ENCODE results near the gene OR2V2.

OR2V2 gene

DNA sequence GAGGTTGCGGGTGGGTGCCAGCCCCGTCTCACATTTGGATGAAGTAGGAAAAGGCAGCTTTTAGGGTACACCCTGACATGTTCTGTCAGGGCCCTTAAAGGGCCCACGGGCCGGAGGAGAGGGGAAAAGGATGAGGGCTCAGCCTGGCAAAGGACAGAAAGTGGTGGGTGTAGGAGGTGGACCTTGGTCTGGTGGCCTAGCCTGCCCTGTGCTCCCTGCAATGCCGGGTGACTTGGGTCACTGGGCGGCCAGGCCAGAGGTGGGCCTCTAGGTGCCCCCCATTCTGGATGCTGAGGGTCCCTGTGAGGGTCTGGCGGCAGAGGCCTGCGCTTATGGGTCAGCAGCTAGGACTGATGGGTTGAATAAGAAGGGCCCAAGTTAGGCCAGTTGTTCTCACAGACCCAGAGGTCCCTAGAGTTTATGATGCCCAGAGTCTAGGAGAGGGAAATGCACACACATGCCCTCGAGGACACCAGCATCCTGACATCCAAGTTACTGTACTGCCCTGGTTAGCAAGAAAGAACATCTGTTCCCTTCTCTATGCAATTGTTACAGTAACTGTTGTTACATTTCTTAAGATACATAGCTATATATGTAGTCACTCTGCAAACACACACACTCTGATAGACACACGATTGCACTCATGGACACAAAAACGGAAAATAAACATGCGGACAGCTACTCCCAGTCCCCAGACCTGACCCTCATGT, 45.1 kb downstream of the OR2V2 start:
- DNase-seq = no peak

DNA sequence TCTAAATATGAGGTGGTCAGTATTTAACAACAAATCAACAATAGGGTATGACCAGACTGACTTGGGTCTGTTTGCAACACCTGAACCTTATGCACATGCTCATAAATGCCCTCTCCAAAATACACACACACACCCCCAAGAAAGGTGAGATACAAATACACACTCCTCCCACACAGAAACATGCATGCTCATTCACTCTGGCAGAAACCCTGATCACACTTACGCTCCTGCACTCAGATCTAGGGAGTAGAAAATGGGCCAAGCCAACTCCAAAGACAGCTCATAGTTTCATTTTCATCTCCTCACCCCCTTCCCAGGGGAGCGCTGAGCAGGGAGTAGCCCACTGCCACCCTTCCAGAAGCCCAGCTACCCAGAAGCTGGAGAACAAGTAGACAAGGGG, 46.3 kb downstream of the OR2V2 start:
- no peak for DNase-seq

DNA sequence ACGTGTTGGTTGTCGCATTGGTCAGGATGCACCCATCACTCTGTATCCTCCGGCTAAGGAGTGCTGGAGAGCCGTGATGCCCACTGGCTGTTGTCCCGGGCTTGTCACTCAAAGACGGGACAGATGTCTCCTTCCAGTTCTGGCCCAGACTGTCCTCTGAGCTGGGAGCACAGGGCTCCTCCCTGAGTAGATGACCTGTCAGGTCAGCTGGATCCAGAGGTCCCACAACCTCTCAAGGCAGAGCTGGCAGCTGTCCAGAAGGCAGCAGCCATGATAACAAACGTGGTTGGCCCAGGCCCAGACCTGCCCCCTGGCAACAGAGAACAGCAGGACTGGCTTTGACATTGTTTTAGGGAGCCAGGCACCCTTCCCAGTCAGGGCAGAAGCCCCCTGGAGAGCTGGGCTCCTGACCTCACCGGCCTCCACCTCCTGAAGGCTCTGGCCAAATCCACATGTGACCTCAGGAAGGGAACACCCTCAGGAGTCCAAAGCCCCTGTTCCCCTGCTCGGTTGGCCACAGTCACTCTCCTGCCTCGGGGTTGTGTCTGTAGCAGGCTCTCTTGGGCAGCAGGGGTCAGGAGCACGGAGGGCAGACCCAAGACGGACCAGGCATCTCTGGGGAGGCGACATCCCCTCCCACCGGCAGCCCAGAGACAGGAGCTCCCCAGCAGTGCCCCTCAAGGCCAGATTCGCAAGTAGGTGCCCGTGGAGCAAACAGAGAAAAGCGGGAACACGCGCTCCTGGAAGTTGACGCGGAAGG, 47.3 kb downstream of the OR2V2 start:
- DNase-seq = no peak

DNA sequence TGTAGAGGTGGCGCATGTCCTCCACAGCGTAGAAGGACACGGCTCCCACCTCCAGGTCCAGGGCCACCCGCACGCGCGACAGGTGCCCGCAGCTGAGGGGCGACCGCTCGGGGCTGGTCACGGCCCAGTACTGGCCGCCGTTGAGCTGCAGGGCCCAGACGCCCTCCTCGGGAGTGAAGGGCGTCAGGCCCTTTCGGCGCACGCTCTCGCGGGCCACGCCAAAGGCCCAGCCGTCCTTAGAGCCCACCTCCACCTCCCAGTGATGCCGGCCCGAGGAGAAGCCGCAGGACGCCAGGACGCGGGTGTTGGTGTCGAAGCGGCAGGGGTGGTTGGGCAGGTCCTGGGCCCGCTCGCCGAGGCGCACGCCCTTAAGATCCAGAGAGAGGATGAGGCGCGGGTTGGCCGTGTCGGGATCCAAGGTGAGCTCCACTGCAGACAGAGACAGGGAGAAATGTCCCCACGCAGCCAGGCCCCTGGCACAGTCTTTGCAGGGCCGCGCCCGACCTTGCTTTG, 47.9 kb downstream of the OR2V2 start:
- no peak for DNase-seq

DNA sequence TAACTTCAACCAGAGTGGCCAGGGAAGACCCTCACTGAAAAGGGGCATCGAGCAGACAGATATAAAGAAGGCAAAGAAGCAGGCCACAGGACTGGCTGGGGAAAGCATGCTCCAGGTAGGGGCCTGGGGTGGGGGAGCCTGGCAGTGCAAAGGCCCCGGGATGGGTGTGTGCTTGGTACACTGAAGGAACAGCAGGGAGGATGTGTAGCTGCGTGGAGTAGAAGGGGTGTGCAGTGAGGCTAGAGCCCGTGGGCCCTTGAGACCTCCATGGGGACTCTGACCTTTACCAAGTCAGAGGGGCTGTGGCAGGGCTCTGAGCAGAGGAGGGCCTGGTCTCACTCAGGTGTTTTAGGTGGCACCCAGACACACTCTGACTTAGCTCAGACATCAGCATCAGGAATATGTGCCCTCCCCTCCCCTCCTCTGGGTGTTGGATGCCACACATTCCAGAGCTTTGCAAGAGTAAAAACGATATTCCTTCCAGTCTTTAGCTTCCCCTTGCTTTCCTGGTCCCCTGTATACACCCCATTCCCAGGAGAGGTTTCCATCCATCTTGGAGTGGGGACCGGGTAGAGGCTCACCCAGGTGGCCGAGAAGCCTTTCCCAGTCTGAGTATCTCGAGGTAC, 50.1 kb downstream of the OR2V2 start:
- DNase-seq = no peak

DNA sequence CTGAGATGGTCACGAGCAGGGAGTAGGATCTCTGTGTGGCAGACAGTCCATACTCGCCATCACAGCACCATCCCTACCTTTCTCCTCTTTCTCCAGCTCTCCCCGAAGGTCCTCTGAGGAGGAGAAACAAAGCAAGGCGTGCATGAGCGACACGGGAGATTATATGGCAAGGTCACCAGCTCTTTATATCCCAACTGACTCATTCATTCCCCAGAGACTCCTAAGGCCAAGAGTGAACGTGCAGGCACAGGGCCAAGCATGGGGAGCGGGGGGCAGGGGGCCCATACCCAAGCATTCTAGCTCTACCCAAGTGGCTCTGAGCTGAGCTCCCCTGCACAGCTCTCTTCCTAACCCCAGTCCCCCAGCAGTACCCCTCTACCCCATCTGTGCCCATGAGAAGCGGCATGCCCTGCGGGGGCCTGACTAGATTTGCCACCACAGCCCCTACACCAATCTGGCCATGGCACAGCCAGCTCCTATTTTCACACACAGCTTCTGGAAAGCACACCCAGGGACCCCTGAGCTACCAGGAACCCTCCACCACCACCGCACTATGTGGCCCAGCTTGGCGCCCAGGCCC, 50.8 kb downstream of the OR2V2 start:
- no peak for DNase-seq

DNA sequence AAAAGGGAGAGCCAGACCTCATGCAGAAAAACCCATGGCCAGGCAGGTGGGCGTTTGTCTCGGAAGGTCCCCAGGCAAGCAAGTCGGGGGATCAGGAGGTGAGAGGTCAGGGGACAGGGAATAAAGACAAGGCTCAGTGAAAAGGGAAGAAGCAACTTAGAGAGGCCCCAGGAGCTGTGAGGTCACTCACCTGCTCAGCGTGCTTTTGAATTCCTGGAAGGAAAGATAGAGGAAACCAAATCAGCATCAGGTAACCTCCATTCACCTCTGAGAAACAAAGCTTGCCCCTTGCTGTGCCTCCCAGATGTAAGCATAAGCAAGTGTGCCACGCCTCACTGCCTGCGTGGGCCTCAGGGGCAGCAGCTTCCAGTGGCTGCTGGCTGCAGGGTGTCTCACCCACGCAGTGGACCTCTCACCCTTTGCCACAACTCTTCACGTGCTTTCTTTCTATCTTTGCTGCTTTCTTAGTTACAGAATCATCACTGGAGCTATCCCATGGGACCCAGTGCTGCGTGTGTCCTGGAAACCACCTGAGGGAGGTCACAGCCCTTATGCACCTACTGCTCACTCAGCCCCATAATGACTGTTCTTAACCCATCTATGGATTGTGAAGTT, 51.6 kb downstream of the OR2V2 start:
- no peak for DNase-seq

DNA sequence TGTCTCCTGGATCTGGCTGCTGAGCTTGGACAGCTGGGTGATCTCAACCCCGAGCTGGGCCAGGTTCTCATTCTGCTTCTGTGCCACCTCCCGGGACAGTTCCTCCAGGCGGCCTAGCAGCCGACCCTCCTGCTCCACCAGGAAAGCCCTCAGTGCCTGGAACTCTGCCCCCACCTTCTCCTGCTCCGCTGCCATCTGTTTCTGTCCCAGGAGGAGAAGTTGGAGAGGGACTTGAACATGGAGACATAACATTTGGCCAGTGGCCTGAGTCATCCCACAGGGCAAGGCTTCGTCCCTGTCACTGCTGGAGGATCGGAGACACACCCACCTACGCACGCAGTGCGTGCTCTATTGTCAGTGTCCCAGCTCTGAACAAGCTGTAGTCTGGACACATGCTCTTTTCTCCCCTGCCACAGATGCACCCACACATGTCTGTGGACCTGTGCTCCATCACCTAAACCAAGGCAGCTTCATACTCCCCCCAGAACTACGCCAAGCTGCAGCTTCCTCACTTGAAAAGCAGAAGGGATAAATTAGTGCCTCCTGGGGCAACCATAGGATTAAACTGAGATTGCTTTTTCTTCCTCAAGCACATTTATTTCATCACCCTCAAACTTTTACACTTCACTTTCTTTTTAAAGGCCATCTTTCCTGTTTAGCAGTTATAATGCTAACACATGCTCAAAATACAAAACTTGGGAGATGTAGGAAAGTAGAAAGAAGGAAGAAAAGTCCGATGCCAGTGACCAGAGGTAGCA, 52.7 kb downstream of the OR2V2 start:
- no peak for DNase-seq

DNA sequence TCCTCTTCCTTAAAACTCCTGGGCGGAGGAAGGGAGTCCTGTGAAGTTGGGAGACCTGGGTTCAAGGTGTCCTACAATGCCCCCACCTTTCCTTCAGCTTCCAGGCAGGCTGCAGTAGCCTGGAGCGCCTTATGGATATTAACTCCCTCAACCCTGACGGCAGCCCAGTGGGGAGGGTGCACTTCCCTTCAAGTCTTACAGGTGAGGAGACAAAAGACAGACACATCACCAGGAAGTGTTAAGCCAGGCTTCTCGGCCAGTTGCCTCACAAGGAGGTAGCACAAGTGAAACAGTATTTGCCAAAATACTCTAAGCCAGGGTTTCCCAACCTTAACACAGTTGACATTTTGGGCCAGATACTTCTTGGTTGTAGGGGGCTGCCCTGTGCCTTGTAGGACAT, 53.4 kb downstream of the OR2V2 start:
- no peak for DNase-seq

DNA sequence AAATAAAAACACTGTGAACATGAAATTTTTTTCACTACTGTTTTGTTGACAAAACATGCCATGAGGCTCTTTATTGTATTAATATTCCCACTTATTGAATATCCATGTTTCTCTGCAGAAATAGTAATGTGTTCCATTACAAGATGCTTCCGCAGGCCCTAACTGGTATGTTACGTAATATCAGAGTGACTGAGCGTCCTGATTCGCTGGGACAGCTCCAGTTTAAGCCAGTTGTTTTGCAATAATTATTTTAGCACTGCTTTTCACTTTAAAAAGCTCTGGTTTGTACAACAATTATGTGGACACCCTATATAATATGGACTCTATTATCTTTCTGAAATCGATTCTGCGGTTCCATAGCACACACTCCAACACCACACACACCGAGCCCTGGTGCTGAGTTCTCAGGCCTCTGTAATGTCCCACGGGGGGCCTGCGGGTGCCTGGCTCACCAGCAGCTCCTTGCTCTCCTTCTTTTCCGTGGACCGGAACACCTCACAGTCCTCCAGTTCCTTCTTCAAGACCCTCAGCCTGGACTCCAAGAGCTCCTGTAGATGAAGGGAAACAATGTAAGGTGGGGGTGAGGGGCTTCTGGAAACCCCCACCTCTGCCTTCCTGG, 55.8 kb downstream of the OR2V2 start:
- no peak for DNase-seq

DNA sequence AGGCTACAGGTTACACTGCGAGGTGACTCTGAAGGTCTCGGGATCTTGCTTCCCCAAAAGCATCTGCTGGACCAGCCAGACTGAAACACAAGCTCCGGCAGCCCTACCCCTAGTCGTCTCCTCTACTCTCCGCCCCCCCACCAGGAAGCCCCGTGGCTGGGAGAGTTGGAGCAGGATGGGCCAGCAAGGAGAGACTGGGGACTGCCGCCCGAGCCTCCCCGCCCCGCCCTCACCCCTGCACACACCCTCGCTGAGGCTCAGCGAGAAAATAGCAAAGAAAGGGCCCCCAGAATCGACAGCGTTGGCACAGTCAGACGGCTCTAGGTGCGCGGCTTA, 56.4 kb downstream of the OR2V2 start:
- no peak for DNase-seq

DNA sequence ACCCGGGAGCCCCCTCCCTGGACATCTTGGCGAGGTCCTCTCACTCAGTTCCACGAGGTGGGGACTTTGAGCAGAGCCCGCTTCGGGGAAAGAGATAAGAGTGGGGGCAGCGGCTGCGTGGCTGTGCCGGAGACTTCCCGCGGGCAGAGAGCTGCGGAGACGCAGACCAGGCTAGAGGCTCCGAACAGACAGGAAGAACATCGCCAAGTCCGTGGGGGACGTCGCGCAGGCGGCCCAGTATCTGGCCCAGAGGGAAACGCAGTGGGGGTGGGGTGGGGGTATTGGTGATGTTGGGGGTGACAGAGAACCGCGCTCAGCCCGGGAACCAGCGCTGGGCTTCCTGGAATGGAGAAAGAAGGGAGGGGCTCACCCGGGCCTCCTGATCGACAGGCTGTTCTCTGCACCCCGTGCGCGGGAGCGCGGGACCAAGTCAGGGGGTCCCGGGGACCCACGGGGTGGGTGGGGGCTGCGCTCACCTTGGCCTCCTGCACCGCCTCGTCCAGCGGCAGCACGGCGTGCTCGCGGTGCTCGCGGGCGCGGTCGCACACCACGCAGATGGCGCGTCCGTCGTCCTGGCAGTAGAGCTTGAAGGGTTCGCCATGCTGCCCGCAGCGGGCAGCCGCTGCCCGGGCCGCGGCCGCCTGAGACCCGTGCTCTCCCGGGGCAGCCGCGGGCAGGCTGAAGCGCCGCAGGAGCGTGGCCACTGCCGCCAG, 56.9 kb downstream of the OR2V2 start:
- no peak for DNase-seq

DNA sequence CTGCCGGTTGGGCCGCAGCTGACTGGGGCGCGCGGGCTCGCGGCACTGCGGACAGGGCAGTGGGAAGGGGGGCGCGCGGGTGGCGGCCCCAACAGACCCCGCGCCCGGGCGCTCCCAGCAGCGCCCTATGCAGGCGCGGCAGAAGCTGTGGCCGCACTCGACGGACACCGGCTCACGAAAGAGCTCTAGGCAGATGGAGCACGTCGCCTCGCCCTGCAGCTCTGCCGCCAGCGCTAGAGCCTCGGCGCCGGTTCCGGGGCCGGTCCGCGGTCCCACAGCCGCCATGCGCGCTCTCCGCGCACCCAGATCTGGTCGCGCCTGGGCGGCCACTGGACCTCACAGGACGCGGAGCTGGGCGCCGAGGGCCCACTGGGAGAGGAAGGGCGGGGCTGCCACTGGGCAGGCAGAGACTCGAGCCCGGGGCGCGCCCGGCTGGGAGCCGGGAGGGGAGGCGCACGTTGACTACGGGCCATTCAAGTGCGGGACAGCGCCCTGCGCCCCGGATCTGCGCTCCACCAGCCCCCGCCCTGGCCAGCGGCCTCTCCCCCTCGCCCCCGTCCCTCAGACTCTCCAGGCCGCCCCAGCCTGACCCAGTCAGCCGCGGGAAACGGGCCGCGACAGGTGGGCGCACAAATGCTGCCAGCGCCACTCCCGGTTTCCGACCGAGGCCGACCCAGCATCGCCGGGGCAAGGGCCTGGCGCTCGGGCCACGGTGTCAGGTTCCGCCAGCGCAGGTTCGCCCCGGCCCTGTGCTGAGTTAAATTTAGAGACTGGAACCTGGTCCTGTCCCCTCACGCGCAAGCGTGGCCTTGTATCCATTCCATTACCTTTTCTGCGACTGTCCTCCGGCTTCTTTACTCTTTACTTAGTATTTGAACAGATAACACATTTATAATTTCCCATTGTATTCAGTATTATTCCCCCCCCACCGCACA, 57.7 kb downstream of the OR2V2 start, which contains the start of gene TRIM7:
TRIM7 (minus strand) TSS at position 371 of the 935 bp plus-strand sequence; CDS start at position 285, 86 bp downstream.
- DNase-seq = no peak

DNA sequence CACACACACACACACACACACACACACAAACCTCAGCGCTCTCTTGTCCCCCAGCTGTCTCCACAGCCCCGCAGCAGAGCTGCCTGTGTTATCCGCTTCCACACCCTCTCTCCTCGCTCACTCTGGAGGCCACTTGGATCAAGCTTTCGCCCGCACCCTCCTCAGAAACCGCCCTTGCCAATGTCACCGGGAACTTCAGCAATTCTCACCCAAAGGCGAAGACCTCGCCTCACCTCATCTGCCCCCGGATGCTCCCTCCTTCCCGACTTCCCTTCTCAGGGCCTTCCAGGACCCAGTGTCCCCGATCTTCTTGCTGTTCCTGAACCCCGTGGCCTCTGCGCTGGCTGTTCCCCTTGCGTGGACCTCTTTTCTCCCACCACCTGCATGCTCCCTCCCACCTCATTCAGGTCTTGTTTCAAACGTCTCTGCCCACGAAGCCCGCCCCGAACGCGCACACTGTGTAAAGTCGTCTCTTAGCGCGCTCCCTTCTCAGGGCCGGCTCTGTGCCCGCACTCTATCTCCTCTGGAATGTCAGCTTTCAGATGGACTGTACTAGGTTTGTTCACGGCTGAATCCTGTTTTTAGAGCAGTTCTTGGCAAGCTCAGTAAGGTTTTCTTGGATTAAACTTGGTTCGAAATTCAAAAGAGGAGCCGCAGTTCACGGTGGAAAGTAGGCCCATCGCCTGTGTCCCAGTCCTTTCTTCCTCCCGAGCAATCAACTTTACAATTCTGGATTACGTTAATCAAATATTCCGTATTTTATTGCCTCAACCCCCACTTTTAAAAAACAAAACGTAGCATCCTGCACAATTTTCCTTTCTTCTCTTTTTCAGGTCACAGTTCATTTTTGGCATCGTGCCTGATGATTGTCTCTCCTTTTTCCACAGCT, 58.6 kb downstream of the OR2V2 start:
- DNase-seq = no peak

DNA sequence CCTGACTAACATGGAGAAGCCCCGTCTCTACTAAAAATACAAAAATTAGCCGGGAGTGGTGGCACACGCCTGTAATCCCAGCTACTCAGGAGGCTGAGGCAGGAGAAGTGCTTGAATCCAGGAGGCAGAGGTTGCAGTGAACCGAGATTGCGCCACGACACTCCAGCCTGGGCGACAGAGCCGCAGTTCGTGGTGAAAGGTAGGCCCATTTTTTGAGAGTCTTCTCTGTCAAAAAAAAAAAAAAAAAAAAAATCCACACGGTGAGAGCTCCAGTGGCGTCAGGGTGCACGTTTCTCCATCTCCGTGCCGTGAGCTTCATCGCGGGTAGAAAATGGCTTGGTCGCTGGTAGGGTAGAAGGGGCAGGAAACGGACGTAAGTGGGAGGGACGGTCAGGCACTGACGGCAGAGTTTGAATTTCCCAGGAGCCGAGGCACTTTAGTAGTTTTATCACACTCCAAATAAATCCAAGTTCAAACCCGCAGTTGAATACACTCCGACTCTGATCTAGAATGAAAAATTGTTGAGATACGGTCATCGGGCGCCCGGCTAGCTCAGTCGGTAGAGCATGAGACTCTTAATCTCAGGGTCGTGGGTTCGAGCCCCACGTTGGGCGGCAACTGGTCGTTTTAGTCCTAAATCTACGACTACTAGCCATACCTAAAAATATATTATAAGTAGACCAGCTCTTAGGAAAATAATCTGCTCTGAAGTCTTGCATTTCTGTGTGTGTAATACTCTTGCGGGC, 60.0 kb downstream of the OR2V2 start:
- DNase-seq = peak; percentile 77

DNA sequence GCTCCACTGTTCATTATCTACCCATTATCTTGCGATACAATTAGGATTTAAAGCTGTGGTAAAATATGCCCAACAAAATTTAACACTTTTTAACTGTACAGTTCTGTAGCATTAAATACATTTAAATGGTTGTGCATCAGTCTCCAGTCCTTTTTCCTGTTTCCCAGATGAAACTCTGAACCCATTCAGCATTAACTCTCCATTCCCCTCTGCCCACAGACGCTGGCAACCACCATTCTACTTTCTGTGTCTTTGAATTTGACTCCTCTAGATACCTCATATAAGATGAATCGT, 60.5 kb downstream of the OR2V2 start:
- no peak for DNase-seq
